GM12878 (cell line): ENCODE measurements around the gene PLVAP. TPM values are rescaled to one million over a fixed set of nuclear protein-coding genes. Genes with fewer than 3 reads are reported as not detected.

ENCODE experiments used
- ATAC-seq: fragments of 200-7000 bp; cut with Tn5 transposase; 3 replicates; pipeline ENCODE4 v1.9.1; 2020; ENCODE audit warnings: mild to moderate bottlenecking, moderate library complexity
- BruUV-seq: library from RNA; stranded (reverse); fragments of 400-500 nt; replicated peaks from 2 replicates; lab custom pipeline; 2021; lab: Mats Ljungman, UMichigan
- CTCF ChIA-PET: fragments of 300-600 bp; sonication (Branson Sonifier 250); formaldehyde crosslinking; extraction: SDS; loops from one replicate; lab custom pipeline; 2021; ENCODE audit warnings: inconsistent platforms; lab: Yijun Ruan, JAX
- POLR2A ChIA-PET: fragments of 350-600 bp; formaldehyde crosslinking; extraction: SDS; loops from one replicate; lab custom pipeline; 2021; ENCODE audit warnings: inconsistent platforms; lab: Charles Lee
- RAD21 ChIA-PET: fragments of 300-600 bp; sonication (Branson Sonifier 250); formaldehyde crosslinking; loops from one replicate; lab custom pipeline; 2023; ENCODE audit warnings: antibody characterized with exemption; ENCODE audit not compliant: unreplicated experiment; lab: Charles Lee
- SMC1A ChIA-PET: fragments of 300-600 bp; sonication (Branson Sonifier 250); formaldehyde crosslinking; loops from one replicate; lab custom pipeline; 2023; ENCODE audit not compliant: unreplicated experiment, uncharacterized antibody; lab: Charles Lee
- DNase-seq: peaks from one replicate; pipeline ENCODE4 v3.0.0-alpha.2; 2011; ENCODE audit warnings: low read depth, low spot score
- FAIRE-seq: peaks from 3 replicates; lab custom pipeline; 2011; peaks lifted over from hg19 to GRCh38; lab: Jason Lieb, UNC
- H2AFZ ChIP-seq: 2 replicates; pipeline ENCODE4 v1.6.0; 2011; ENCODE audit warnings: low read depth, low read length, control low read depth; ENCODE audit not compliant: control insufficient read depth
- H3K27ac ChIP-seq: 2 replicates; pipeline ENCODE4 v1.5.1; 2011; ENCODE audit warnings: control low read depth; ENCODE audit not compliant: control insufficient read depth, insufficient read depth
- H3K27me3 ChIP-seq, 2 experiments: replicated peaks in 1 of 2; 2 replicates each; pipeline versions ENCODE4 v1.6.0 to v1.6.1; 2011; ENCODE audit warnings: low read length in 1 of 2; ENCODE audit not compliant: control insufficient read depth in 2 of 2, insufficient read depth in 2 of 2
- H3K36me3 ChIP-seq, 2 experiments: 2 replicates each; pipeline ENCODE4 v1.5.1; 2011; ENCODE audit warnings: low read length in 1 of 2; ENCODE audit not compliant: control insufficient read depth in 2 of 2, insufficient read depth in 2 of 2
- H3K4me1 ChIP-seq: 2 replicates; pipeline ENCODE4 v1.6.1; 2011; ENCODE audit warnings: mild to moderate bottlenecking, low read length, moderate library complexity, mixed read lengths; ENCODE audit not compliant: control insufficient read depth, insufficient read depth
- H3K4me2 ChIP-seq: 2 replicates; pipeline ENCODE4 v1.6.0; 2011; ENCODE audit warnings: control low read depth; ENCODE audit not compliant: control insufficient read depth, insufficient read depth
- H3K4me3 ChIP-seq: fragments of 200-600 bp; sonication (generic); 2 replicates; pipeline ENCODE4 v1.5.1; 2016
- H3K79me2 ChIP-seq: 2 replicates; pipeline ENCODE4 v1.6.0; 2011; ENCODE audit warnings: low read length; ENCODE audit not compliant: control insufficient read depth, insufficient read depth
- H3K9ac ChIP-seq: 2 replicates; pipeline ENCODE4 v1.8.0; 2011; ENCODE audit warnings: low read length, control low read depth, mixed read lengths; ENCODE audit not compliant: control insufficient read depth, insufficient read depth
- H3K9me3 ChIP-seq: replicated peaks from 3 replicates; pipeline ENCODE4 v1.5.1; 2011; ENCODE audit warnings: mild to moderate bottlenecking, low read length; ENCODE audit not compliant: control insufficient read depth, insufficient read depth
- H4K20me1 ChIP-seq: 2 replicates; pipeline ENCODE4 v1.6.0; 2011; ENCODE audit not compliant: control insufficient read depth, insufficient read depth
- ASH2L ChIP-seq: fragments of 300-600, 200-600 bp; sonication (generic); IDR thresholded peaks from 2 replicates; pipeline ENCODE4 v1.6.1; 2017; ENCODE audit warnings: low read depth, mild to moderate bottlenecking, borderline replicate concordance
- BRCA1 ChIP-seq: IDR thresholded peaks from 2 replicates; pipeline ENCODE4 v1.6.1; 2011; ENCODE audit warnings: low read depth, low read length, improper control_type of control experiment
- CBX3 ChIP-seq: fragments of 200-600 bp; sonication (generic); IDR thresholded peaks from 2 replicates; pipeline ENCODE4 v1.6.1; 2016; ENCODE audit warnings: low read depth, borderline replicate concordance
- CEBPB ChIP-seq, 2 experiments: fragments of 150-350 bp in 1 of 2; IDR thresholded peaks; 2 replicates each; pipeline ENCODE4 v1.6.1; 2012 to 2014; ENCODE audit warnings: low read depth in 2 of 2, low read length in 2 of 2, borderline replicate concordance in 1 of 2, inconsistent platforms in 1 of 2
- CHD2 ChIP-seq: IDR thresholded peaks from 2 replicates; pipeline ENCODE4 v1.6.1; 2011; ENCODE audit warnings: low read depth, low read length, improper control_type of control experiment, borderline replicate concordance
- CHD4 ChIP-seq: fragments of 200-600 bp; sonication (generic); IDR thresholded peaks from 2 replicates; pipeline ENCODE4 v1.6.1; 2016; ENCODE audit warnings: mild to moderate bottlenecking
- CUX1 ChIP-seq: IDR thresholded peaks from 2 replicates; pipeline ENCODE4 v1.6.1; 2012; ENCODE audit warnings: improper control_type of control experiment, low read depth, low read length; ENCODE audit not compliant: insufficient replicate concordance
- EZH2 ChIP-seq: IDR thresholded peaks from 2 replicates; pipeline ENCODE4 v1.6.1; 2012; ENCODE audit warnings: low read depth, mild to moderate bottlenecking, control low read depth, inconsistent platforms, low read length, borderline replicate concordance; ENCODE audit not compliant: control insufficient read depth
- LARP7 ChIP-seq: fragments of 450-650 bp; IDR thresholded peaks from 2 replicates; pipeline ENCODE4 v1.6.1; 2017; ENCODE audit warnings: mild to moderate bottlenecking
- MYC ChIP-seq: IDR thresholded peaks from 2 replicates; pipeline ENCODE4 v1.6.1; 2011; ENCODE audit warnings: mild to moderate bottlenecking, low read length, moderate library complexity, inconsistent platforms; ENCODE audit not compliant: insufficient read depth, insufficient replicate concordance, insufficient read length, severe bottlenecking
- NFXL1 ChIP-seq: fragments of 450-650 bp; IDR thresholded peaks from 2 replicates; pipeline ENCODE4 v1.6.1; 2017; ENCODE audit warnings: antibody characterized with exemption, mild to moderate bottlenecking, borderline replicate concordance
- NFYB ChIP-seq: IDR thresholded peaks from 2 replicates; pipeline ENCODE4 v1.6.1; 2011; ENCODE audit warnings: low read depth, mild to moderate bottlenecking, low read length, improper control_type of control experiment, moderate library complexity; ENCODE audit not compliant: insufficient read depth
- NRF1 ChIP-seq: conservative IDR thresholded peaks from 2 replicates; pipeline ENCODE4 v1.6.1; 2011; ENCODE audit warnings: mild to moderate bottlenecking, low read depth, low read length, improper control_type of control experiment
- SIX5 ChIP-seq: IDR thresholded peaks from 2 replicates; pipeline ENCODE4 v1.6.1; 2011; ENCODE audit warnings: mild to moderate bottlenecking, low read depth, low read length, moderate library complexity; ENCODE audit not compliant: severe bottlenecking
- SMAD1 ChIP-seq: fragments of 450-650 bp; IDR thresholded peaks from 2 replicates; pipeline ENCODE4 v1.6.1; 2018; ENCODE audit warnings: mild to moderate bottlenecking, low read depth; ENCODE audit not compliant: partially characterized antibody
- STAT1 ChIP-seq: fragments of 450-650 bp; conservative IDR thresholded peaks from 2 replicates; pipeline ENCODE4 v1.6.1; 2014; ENCODE audit warnings: antibody characterized with exemption, mild to moderate bottlenecking
- ZNF622 ChIP-seq: fragments of 450-650 bp; IDR thresholded peaks from 2 replicates; pipeline ENCODE4 v1.6.1; 2017; ENCODE audit warnings: mild to moderate bottlenecking, inconsistent platforms
- WGBS: methylation state at CpG from one replicate; pipeline ENCODE4 v1.1.6; 2016; ENCODE audit warnings: low lambda C conversion rate; ENCODE audit not compliant: insufficient replicate concordance, insufficient coverage; ENCODE audit errors: missing lambda C conversion rate; 5-methylcytosine and 5-hydroxymethylcytosine counted together
- in situ Hi-C: fragments of 300-500 bp; cut with MboI; formaldehyde crosslinking; loops from 9 replicates; pipeline ENCODE4 v1.14.3; 2018; ENCODE audit warnings: mixed read lengths
- intact Hi-C: fragments of 100-400 bp; cut with micrococcal nuclease; formaldehyde crosslinking; loops from one replicate; pipeline ENCODE4 v1.14.2; 2022; ENCODE audit not compliant: unreplicated experiment
- polyA plus RNA-seq, 11 experiments: library from polyadenylated mRNA; depleted of rRNA in 4 of 11; unstranded in 6 of 11; stranded (reverse) in 5 of 11; fragments of >200 nt; fragmentation: Nextera tagmentation in 4 of 11; fragmentation: Illumina TruSeq in 1 of 11; extraction: Ambion mirVana in 4 of 11; extraction: Trizol in 1 of 11; gene quantifications; 1 replicate in 1 of 11; 2 replicates in 10 of 11; pipeline versions ENCODE4 v1.2.1 to v1.2.3, GENCODE V29; 2011 to 2016; ENCODE audit warnings: inconsistent platforms in 2 of 11, missing spikeins in 2 of 11, low read depth in 1 of 11
- total RNA-seq, 4 experiments: library from RNA; depleted of rRNA in 3 of 4; stranded (reverse); fragments of >200 nt in 3 of 4; fragmentation: Illumina TruSeq in 1 of 4; extraction: Trizol in 1 of 4; gene quantifications; 2 replicates each; pipeline versions ENCODE4 v1.2.1 to v1.2.3, GENCODE V29; 2013 to 2021

Gene PLVAP
- total and polyA plus RNA-seq, 10 of the 15 experiments (the other 5 are each of a cell fraction or from before 2014, with no cell fraction given): 0.03 to 0.54 (median 0.06) TPM; not detected in 4

- ChIA-PET RAD21 (interaction anchor here (1.5 kb wide), 1 partner anchor 40 kb away, joined by 7 read pairs; no protein-coding TSS in a partner anchor), CTCF (interaction anchor here (0.7 to 9.2 kb wide), 10 partner anchors 8 to 79 kb away, joined by 3 to 170 read pairs (median 4); partner anchors contain the start of genes ANO8, BABAM1, CCDC194 and MVB12A), POLR2A (interaction anchor here (0.7 kb wide), 1 partner anchor 37 kb away, joined by 5 read pairs; no protein-coding TSS in a partner anchor), SMC1A (interaction anchor here (0.9 to 6.6 kb wide), 2 partner anchors 25 to 41 kb away, joined by 4 to 69 read pairs; no protein-coding TSS in a partner anchor)
- DNase-seq: peak; percentile 42
- peak; percentile 97 for FAIRE-seq
- in situ Hi-C loops: loop anchor here (5.0 kb wide), 2 partner anchors 41 to 121 kb away; no protein-coding TSS in a partner anchor
- H3K36me3 ChIP-seq: no peaks in the 10 kb centered on the region
- peak; percentile 99 for ATAC-seq
- H3K27me3 ChIP-seq: no peaks in the 10 kb centered on the region
- H3K9me3 ChIP-seq: no peaks in the 10 kb centered on the region
- no TSS peak for BruUV-seq
- H3K27ac ChIP-seq: no peak overlapping the region
- no peak overlapping the region for H3K4me3 ChIP-seq
- intact Hi-C loops: loop anchor here (1.0 kb wide), 2 partner anchors 40 to 120 kb away; no protein-coding TSS in a partner anchor
- H3K4me1 ChIP-seq: peaks cover 19% of the 10 kb centered on the region
- WGBS: 15% methylated on average over 24 of the region's 24 CpGs
- peak overlapping the region; percentile 75 for H2AFZ ChIP-seq
- no peak overlapping the region for H3K9ac ChIP-seq
- H3K4me2 ChIP-seq: 0 out of 2 replicates have a peak overlapping the region, but pooled peaks have one; percentile 25
- no peaks in the 10 kb centered on the region for H4K20me1 ChIP-seq
- H3K79me2 ChIP-seq: no peaks in the 10 kb centered on the region
- no peak for TF ChIP-seq SMAD1
- no peak for TF ChIP-seq CHD2
- no peak for TF ChIP-seq CHD4
- no peak for TF ChIP-seq ASH2L
- TF ChIP-seq CEBPB (IDR thresholded peaks at IDR 0.05; ENCODE audit: borderline replicate concordance in 1 of 2, low read depth in 2 of 2, low read length in 2 of 2): no peak
- TF ChIP-seq STAT1: 0 out of 2 replicates have a peak, but pooled peaks have one; percentile 34
- TF ChIP-seq CBX3: no peak
- TF ChIP-seq CUX1: no peak
- TF ChIP-seq NRF1: no peak
- TF ChIP-seq LARP7: peak; percentile 46; the same call in 1 of the 2 replicates
- TF ChIP-seq BRCA1: no peak
- no peak for TF ChIP-seq ZNF622
- TF ChIP-seq NFXL1: no peak
- TF ChIP-seq NFYB: no peak
- no peak for TF ChIP-seq MYC
- no peak for TF ChIP-seq SIX5
- TF ChIP-seq EZH2: no peak
Observed at GRCh38 chr19:17346109-17346671, 31.0 kb downstream of the PLVAP start.
